Fibroblast of villous mesenchyme (primary cell): ENCODE measurements around the gene CAND2. TPM values are rescaled to one million over a fixed set of nuclear protein-coding genes. Genes with fewer than 3 reads are reported as not detected.
A peak's percentile ranks its signal among the peaks of the same experiment; 100 is the strongest.

Source experiments
- DNase-seq: peaks from one replicate; pipeline ENCODE4 v3.0.0-alpha.2; 2010; ENCODE audit warnings: low read depth
- H3K4me3 ChIP-seq: 2 replicates; pipeline ENCODE4 v1.5.1; 2011; ENCODE audit warnings: low read depth, mild to moderate bottlenecking, low read length
- CTCF ChIP-seq: IDR thresholded peaks from 2 replicates; pipeline ENCODE4 v1.5.1; 2012; ENCODE audit warnings: low read depth, mild to moderate bottlenecking, low read length; ENCODE audit not compliant: insufficient read depth
- total RNA-seq: library from RNA; depleted of rRNA; stranded (reverse); fragments of >200 nt; gene quantifications from 2 replicates; pipeline ENCODE4 v1.2.3, GENCODE V29; 2012

CAND2 gene
- total RNA-seq, 1 donor = 4.7 TPM

- H3K4me3 ChIP-seq = no peak overlapping the region
- TF ChIP-seq CTCF = no peak
- DNase-seq = no peak
Measured at GRCh38 chr3:12752809-12753208, 43.7 kb upstream of the CAND2 start.

- no peak for TF ChIP-seq CTCF
- no peak for DNase-seq
Measured at GRCh38 chr3:12753275-12754028, 43.0 kb upstream of the CAND2 start.

GRCh38 chr3:12754313-12754712 is 42.2 kb upstream of the CAND2 start:
- TF ChIP-seq CTCF = no peak
- no peak for DNase-seq
- no peak overlapping the region for H3K4me3 ChIP-seq

More at GRCh38 chr3:12753275-12754028, 43.0 kb upstream of the CAND2 start:
- no peak overlapping the region for H3K4me3 ChIP-seq

- no peak overlapping the region for H3K4me3 ChIP-seq
- no peak for TF ChIP-seq CTCF
- DNase-seq = no peak
Measured at GRCh38 chr3:12755754-12756153, 40.7 kb upstream of the CAND2 start.

GRCh38 chr3:12756175-12756574 is 40.3 kb upstream of the CAND2 start:
- no peak overlapping the region for H3K4me3 ChIP-seq
- no peak for DNase-seq
- TF ChIP-seq CTCF = no peak

- DNase-seq = no peak
- TF ChIP-seq CTCF = no peak
- H3K4me3 ChIP-seq = no peak overlapping the region
Measured at GRCh38 chr3:12756635-12757034, 39.8 kb upstream of the CAND2 start.

GRCh38 chr3:12758025-12758781 is 38.3 kb upstream of the CAND2 start:
- no peak overlapping the region for H3K4me3 ChIP-seq
- peak; percentile 68 for DNase-seq
- TF ChIP-seq CTCF = no peak
